Liver (tissue), 4 donors: Measurements from ENCODE around the gene FAM13C. TPM values are rescaled to one million over a fixed set of nuclear protein-coding genes. Genes with fewer than 3 reads are reported as not detected.

ENCODE experiments used
- polyA plus RNA-seq, 2 donors: library from polyadenylated mRNA; stranded (reverse) in 1 of 2; unstranded in 1 of 2; fragments of 200-250 nt in 1 of 2; fragments of >200 nt in 1 of 2; fragmentation: Nextera tagmentation in 1 of 2; extraction: Ambion mirVana in 1 of 2; gene quantifications; one replicate each; pipeline versions ENCODE4 v1.2.1 to v1.2.3, GENCODE V29; 2013 to 2015
- total RNA-seq, 2 donors: library from RNA; depleted of rRNA; stranded (reverse); fragments of >200 nt; gene quantifications; one replicate each; pipeline ENCODE4 v1.2.3, GENCODE V29; 2014
- donor health status: healthy.
- donor health status: healthy.
- donor health status: healthy.

The FAM13C gene
- total and polyA plus RNA-seq, 4 donors: 0.87 to 2.4 (median 2.1) TPM

Other genes starting within 250 kb of the FAM13C start
- gene PHYHIPL, start 185.9 kb downstream of the FAM13C start, total RNA-seq: 1 to 10 TPM; 1.3 to 2.5 TPM
- gene PHYHIPL, start 185.9 kb downstream of the FAM13C start, polyA plus RNA-seq: 1 to 10 TPM; 1.5 to 3.0 TPM